HG03565 (cell line): ENCODE measurements around the gene GLRX2.
"Not testable (repeated sequence)": the region's sequence is repeated elsewhere in the genome, so short reads cannot be mapped to it uniquely, and the experiment has no call there.

Experiments used
- ATAC-seq: cut with Tn5 transposase; IDR thresholded peaks from one replicate; pipeline ENCODE4 v1.9.1; 2021; ENCODE audit warnings: mild to moderate bottlenecking, moderate library complexity; ENCODE audit not compliant: unreplicated experiment

GLRX2 gene, protein sequence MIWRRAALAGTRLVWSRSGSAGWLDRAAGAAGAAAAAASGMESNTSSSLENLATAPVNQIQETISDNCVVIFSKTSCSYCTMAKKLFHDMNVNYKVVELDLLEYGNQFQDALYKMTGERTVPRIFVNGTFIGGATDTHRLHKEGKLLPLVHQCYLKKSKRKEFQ

DNA sequence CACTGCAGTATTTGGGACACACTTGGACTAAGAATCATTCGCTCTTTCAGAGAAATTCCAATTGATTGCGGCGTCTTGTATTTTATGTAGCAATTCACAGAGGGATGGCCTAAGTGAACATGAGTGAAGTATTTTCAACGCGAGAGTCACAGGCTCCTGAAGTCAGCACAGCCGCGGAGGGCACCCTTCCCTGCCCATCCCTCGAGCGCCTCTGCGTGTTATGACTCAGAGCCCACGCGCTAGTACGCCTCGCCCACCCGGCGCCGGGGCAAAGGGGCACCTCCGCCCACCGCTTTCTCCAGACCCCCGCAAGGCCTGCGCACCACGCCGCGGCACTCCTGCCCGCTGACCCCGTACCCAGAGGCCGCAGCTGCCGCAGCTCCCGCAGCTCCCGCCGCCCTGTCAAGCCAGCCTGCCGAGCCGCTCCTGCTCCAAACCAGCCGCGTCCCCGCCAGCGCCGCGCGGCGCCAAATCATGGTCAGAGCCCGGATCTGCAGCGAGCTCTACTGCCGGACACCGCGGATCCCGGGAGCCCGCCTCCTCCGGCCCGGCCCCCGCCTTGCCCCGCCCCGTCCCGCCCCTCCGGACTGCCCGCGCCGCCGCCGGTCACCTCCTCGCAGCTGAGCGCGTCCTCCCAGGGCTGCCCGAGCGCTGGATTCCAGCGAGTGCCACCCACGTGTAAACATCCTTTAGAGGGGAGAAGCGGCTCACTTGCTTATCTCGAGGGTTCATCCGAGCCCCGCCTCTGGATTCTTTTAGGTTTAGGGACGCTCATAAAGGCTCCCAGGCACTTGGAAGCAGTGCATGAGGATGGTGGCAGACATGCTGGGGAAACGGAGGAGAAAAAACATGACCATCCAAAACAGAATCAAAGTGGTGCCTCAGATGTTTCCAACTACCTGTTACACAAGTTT, at the start of gene GLRX2:
TSS of gene GLRX2 (minus strand) at position 508 of the 914 bp plus-strand sequence. CDS start at position 476, 32 bp downstream.
- ATAC-seq, result peak; percentile 74

DNA sequence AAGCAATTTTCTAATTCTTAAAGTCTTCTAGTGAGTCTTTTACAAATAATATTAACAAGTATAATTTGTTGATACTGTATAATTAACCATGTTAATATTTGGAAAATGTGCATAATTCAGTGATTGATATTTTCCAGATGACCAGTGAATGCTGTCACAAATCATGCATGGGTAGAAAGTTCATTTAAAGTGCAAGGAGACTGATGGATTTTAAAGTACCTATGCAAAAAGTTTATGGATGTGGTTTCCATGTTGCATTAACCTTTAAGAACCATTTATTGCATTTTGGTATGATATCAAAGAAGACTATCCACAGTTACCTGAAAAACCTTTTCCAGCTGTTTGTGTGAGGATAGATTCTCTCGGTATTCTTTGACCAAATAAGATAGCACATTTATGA, 39.8 kb upstream of the GLRX2 start:
- ATAC-seq, result no peak

DNA sequence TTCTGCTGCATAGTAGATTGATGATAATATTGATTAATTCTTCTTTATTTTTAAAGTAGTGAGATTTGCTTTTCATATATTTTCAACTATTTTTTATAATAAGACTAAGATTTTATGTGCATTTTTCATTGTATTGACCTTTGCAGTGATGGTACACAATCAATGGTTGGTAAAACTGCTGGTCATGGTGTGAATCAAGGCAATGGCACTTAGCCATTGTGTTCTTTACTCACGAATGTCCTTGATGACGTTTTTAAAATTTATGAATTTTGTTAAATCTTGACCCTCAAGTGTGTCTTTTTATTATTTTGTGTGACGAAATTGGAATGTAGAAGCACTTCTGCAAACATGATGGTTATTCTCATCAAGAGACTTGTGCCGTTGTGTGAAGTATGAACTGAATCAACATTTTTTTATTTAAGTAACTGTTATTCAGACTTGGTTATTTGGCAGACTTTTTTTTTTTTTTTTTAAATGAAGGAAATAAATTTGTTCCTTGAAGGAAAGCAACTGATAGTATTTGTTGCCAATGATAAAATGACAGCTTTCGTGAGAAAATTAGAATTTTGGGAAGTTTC, 39.2 kb upstream of the GLRX2 start:
- ATAC-seq, result no peak

DNA sequence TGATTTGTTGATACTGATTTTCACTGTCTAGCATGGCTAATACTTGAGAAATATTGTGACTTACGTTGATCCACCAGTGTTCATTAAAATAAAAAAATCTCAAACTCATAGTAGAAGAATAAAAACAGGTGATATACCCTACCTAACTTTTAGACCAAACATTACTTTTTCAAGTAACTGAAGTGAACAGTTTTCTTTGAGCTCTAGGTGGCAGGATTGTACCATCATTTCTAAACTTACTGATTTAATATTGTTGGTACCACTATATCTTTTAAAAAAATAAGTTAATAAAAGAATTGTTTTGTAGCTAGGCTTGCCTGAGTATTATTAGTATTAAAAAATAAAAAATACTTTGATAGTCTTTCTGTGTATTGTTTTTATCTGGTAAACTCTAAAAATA, 38.1 kb upstream of the GLRX2 start:
- ATAC-seq, result no peak

DNA sequence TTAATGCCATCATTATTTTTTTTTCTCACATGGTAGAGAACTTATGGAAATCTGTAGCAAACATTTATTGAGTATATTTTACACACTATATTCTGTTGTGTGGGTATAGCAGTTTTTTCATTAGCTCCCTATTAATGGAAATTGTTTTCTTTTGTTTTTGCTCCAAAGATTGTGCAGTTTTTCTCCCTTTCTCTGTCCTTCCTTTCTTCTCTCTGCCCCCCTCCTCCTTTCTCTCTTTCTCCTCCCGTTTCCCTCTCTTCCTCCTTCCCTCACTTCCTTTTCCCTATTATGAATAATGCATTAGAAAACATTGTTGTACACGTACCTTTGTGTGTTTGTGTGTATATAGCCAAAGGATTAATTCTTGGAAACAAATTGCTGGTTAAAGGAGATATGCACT, 37.2 kb upstream of the GLRX2 start:
- ATAC-seq, result no peak

DNA sequence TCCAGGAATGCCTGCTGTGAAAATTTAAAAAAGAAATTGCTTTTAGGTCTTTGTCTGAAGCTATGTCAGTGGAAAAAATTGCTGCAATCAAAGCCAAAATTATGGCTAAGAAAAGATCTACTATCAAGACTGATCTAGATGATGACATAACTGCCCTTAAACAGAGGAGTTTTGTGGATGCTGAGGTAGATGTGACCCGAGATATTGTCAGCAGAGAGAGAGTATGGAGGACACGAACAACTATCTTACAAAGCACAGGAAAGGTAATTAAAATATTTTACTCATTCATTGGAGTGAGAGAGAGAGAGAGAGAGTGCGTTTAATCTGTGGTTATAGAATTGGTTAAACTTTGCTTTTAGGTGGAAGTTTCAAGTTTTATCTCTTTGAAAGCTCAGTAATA, 36.6 kb upstream of the GLRX2 start:
- ATAC-seq, result no peak

DNA sequence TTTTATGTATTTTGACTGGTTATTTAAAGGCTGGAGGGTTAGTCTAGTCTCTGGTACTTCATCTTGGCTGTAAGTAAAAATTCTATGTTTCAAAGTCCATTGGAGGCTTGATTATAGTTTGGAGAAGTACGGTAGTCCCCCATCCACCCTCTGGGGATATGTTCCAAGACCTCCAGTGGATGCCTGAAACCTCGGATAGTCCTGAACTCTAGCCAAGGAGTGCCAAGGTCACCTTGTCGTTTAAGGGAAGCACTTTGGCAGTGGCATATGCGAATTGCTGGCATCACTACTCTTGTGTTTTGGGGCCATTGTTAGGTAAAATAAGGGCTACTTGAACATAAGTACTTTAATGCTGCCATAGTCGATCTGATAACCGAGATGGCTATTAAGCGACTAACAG, 35.0 kb upstream of the GLRX2 start:
- no peak for ATAC-seq

DNA sequence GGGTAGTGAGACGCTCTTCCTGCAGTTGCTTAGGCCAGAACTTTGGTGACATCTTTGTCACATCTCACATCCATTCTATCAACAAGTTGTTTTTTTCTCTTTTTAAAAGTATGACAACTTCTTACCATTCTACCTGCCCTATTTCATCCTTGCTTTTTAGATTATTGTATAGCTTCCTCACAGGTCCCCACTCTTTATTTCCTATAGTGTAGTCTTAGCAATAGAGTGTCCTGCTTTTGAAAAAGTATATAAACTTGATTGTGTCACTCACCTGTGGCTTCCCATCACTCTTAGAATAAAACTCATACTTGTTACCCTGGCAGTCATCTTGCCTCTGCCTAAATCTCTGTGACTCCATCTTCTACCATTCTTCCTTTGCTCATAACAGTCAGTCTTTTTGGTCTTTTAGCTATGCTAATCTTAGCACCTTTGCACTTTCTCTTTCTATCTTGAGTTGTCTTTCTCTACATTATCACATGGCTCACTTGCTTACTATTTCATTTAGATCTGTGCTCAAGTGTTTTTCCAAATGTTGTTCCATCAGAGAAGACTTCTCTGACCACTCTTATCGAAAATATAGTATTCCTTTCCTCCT, 26.1 kb upstream of the GLRX2 start:
- peak; percentile 76 for ATAC-seq

DNA sequence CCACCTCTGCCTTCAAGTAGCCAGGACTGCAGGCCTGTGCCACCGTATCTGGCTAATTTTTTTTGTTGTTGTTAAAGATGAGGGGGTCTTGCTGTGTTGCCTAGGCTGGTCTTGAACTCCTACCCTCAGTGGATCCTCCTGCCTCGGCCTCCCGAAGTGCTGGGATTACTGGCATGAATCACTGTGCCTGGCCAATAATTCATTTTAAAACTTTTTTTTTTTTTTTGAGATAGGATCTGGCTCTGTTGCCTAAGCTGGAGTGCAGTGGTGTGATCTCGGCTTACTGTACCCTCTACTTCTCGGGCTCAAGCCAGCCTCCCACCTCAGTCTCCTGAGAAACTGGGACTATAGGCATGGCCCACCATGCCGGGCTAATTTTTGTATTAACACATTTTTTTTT, 20.2 kb upstream of the GLRX2 start:
- no peak for ATAC-seq

DNA sequence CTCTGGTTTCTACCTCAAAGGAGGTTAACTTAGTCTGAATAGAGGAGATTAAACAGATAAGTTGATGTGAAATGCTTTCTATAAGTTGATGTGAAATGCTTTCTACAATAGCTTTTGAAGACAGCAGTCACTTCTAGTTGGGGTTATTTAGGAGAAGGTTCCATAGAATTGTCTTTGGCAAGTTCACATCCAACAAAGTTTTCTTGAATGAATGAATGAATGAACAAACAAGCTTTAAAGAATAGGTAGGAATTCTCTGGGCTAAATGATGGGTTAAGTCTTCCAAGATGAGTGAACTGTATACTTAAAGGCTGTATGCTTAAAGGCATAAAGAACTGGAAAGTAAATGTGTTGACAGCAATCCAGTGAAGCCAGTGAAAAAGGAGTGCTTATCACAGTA, 18.5 kb upstream of the GLRX2 start:
- no peak for ATAC-seq

DNA sequence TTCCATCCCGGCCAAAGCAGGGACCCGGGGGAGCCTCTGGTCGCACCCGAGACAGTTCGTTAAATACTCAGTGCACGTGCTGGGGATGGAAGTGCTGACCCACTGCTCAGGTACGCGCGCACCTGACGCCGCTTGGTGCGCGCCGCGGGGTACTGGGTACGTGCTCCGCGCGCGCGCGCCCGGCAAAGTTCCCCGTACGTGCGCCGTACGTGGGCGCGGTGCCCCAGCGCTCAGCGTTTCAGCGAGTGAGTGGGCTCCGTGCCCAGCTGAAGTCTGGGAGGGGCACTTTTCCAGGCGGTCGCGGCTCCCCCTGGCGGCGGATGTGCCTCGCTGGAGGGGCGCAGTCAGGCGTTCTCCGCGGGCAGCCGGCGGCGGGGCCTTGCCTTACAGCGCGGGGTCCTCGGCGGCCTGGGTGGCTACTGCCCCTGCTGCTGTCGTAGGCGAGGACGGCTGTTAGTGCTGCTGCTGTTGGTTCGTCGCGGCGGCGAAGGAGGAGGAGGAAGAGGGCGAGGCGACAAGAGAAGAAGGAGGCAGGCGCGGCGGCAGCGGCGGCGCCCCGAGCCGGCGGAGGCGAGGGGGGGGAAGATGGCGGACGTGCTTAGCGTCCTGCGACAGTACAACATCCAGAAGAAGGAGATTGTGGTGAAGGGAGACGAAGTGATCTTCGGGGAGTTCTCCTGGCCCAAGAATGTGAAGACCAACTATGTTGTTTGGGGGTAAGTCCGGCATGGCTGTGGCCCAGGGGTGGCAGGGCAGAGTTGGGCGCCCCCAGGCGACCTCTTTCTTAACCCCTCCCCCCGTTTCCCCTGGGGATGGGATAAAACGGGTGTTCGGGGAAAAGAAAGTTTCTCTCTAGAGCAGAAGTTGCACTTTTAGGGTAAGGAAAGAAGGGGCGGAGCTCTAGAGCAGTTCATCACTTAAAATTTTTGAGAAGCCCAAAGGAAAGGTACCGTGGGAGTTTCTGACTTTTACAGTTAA, 16.7 kb upstream of the GLRX2 start, which contains the start of gene CDC73:
TSS of gene CDC73 (plus strand) at position 416 of the 978 bp plus-strand sequence. CDS start at position 586, 170 bp downstream.
- peak; percentile 90 for ATAC-seq

DNA sequence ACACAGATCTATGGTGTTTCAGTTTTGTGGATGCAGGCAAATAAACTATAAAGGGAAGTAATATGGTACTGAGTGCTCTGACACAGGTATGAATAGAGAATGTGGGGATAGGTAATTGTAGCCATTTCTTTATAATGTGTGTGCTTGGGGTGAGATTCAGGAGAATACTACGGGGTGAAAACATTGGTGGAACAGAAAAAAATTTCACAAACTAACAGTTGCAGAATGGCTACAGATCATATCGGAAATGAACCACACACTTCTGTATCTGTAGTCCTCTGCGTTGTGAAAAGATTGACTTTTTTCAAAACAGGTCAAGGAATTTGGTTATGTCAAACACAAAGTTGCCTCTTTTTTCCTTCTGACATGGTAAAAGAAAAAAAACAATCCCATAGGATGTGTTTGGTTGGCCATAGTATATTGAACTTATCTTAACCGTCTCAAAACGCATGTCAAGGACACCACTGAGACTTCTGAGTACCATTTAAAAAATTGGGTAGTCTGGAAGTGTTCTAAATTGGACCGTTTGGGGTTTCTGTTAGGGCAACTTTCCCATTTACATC, 15.5 kb upstream of the GLRX2 start:
- ATAC-seq, result no peak

DNA sequence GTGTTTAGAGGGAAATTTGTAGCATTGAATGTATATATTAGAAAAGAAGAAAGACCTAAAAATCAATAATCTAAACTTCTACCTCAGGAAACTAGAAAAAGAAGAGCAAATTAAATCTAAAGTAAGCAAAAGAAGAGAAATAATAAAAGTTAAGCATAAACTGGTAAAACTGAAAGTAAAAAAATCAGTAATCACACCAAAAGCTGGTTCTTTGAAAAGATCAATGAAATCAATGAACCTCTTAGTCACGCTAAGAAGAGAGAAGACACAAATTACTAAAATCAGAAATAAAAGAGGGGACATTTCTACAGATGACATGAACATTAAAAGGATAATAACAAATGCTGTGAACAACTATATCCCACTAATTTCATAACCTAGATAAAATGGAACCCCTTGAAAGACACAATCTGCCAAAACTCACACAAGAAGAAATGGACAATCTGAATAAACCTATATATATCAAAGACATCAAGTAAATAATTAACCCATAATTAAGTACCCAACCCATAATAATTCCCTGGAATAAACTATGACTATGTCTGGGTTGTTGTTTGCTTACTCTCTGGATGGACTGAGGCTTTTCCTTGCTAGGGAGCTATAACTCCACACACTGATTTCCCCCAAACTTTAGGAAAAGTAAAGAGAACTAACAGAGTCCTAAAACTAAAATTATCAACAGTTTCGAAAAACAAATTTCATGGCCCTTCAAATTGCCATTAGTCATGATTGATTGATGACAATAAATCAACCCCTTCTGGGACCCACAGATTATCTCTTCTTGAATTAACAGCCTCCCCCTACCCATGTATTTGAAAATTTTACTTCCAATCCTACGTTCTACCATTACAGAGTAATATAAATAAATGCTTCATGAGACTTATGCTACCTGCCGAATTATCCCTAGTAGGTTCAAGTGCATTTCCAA, 13.9 kb upstream of the GLRX2 start:
- ATAC-seq, result no peak

DNA sequence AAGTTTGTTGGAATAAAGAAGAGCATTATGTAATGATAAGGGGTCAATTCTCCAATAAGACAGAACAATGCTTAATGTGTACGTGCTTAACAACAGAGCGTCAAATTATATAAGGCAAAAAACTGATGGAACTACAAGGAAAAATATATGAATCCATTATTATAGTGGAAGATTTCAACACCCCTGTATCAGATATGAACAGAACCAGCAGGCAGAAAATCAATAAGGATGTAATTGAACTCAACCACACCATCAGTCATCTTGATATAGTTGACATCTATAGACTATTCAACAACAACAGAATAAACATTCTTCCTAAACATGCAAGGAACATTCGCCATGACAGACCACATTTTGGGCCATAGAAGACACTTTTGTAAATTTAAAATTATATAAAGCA, 13.0 kb upstream of the GLRX2 start:
- ATAC-seq, result no peak

DNA sequence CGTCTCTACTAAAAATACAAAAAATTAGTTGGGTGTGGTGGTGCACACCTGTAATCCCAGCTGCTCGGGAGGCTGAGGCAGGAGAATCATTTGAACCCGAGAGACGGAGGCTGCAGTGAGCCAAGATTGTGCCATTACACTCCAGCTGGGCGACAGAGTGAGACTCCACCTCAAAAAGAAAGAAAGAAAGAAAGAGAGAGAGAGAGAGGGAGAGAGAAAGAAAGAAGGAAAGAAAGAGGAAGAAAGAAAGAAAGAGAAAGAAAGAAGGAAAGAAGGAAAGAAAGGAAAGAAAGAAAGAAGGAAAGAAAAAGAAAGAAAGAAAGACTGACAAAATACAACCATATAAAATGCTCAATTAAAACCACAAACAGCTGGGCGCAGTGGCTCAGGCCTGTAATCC, 12.0 kb upstream of the GLRX2 start:
- not testable (repeated sequence) for ATAC-seq

DNA sequence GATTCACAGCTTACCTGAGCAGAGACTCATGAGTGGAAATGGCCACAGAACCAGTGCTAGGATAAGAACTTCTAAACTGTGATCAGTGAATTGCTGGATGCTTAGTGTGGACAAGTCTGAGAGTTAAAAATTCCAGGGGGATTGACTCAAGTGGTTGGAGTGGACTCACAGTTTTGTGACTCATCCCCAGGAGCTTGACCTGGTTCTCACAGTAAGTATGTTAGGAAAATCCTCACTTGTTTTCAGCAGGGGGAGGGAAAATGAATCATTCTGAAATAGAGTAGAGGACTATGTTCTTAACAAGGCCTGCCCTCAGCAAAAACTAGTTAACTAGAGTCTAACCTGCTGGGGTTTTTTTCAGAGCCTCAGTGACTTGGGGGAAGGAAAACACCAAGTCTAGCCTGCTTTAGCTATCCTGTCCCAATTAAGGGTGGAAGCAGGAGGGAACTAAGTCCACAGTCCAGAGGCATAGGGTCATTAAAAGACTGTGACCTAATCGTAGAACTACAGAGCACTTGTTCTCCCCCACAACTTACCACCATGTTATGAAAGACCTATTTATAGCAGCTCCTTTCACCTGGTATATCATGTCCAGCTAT, 10.5 kb upstream of the GLRX2 start:
- ATAC-seq, result no peak

DNA sequence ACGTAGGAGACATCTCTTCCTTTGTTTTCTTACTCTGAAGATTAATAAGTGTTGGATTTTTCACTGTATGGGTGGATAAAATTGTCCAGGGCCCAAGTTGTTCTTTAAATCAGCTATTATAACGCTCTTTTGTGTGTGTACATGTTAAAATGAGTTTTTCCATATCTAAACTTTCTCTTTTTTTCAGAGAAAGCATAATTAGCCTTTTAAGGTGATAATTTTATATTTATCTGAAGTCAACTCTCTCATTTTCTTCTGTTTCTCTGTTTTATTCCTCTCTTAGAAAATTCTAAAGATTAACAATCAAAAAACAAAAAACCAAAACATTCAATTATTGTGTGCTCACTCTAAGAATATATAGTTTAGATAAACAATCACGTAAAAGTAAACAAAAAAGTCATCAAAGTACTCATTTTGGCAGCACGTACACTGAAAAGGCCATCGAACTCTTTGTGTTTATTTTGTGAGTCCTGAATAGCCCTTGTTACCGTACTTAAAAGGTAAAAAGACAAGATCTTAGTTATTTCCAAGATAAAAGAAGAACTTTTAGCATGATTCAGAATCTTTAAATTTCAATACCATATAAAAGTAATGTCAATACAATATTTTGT, 9.4 kb upstream of the GLRX2 start:
- ATAC-seq, result no peak

DNA sequence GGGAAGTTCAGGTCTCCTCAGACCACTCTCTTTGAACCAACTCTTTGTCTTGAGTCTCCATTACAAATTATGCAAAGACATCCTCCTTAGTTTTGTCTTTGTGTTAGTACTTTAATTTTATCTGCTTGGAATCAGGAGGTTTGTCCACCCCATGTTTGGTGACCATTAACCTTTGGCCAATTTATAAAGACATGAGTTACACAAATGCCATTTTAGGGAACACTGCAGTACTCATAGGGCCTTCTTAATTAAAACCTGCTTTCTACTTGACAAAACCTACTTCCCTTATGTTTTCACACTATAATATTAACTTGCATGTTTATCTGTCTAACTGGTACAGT, 8.7 kb upstream of the GLRX2 start:
- ATAC-seq, result no peak
